ENCODE measurements around the gene CD96. TPM values are rescaled to one million over a fixed set of nuclear protein-coding genes. Genes with fewer than 3 reads are reported as not detected.

CD96 gene
- total RNA-seq, 1 donor from 2014 or later: not detected

DNA sequence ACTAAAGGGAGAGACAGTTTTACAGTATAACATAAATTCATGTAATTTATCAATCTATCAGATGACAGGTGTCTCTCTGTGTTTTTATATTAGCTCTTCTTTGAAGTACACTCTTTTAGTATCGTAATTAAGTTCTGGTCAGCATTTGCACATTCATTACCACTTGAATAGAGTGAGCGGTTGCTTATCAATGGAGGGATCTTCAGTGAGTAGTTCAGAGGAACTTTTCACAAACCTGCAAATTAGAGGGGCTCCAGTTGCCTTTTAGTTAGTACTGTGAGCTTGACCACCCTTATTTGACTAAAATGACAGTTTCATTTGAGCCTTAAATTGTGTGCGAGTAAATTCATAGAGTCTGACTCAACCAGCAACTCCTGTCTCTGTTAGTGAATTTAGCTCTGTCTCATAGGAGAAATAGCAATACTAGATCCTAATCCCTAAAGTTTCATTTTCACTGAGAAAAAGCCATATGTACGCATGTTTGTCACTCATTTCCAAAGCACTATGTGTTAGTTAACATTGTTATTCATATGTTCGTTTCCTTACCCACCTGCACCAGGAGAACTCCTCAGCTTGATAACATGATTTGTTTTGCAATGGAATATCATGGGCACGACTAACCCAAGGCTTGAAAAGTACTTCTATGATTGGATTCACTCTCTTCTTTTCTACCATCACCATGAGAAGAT lies 110.6 kb downstream of the CD96 start:
- Mint-ChIP-seq H3K9me3 (ENCODE audit: unreplicated experiment) (no peaks in the 10 kb centered on the region), H3K4me1 (ENCODE audit: unreplicated experiment) (no peaks in the 10 kb centered on the region), H3K27me3 (ENCODE audit: unreplicated experiment) (peaks cover 28% of the 10 kb centered on the region), H3K36me3 (ENCODE audit: unreplicated experiment) (no peaks in the 10 kb centered on the region), H3K4me3 (ENCODE audit: unreplicated experiment) (no peak overlapping the region), H3K27ac (ENCODE audit: unreplicated experiment) (no peak overlapping the region)
- TF ChIP-seq, protein P1, sequence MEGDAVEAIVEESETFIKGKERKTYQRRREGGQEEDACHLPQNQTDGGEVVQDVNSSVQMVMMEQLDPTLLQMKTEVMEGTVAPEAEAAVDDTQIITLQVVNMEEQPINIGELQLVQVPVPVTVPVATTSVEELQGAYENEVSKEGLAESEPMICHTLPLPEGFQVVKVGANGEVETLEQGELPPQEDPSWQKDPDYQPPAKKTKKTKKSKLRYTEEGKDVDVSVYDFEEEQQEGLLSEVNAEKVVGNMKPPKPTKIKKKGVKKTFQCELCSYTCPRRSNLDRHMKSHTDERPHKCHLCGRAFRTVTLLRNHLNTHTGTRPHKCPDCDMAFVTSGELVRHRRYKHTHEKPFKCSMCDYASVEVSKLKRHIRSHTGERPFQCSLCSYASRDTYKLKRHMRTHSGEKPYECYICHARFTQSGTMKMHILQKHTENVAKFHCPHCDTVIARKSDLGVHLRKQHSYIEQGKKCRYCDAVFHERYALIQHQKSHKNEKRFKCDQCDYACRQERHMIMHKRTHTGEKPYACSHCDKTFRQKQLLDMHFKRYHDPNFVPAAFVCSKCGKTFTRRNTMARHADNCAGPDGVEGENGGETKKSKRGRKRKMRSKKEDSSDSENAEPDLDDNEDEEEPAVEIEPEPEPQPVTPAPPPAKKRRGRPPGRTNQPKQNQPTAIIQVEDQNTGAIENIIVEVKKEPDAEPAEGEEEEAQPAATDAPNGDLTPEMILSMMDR (IDR thresholded peaks at IDR 0.05): no peak
- no peak for DNase-seq (ENCODE audit: extremely low spot score, unreplicated experiment)

DNA sequence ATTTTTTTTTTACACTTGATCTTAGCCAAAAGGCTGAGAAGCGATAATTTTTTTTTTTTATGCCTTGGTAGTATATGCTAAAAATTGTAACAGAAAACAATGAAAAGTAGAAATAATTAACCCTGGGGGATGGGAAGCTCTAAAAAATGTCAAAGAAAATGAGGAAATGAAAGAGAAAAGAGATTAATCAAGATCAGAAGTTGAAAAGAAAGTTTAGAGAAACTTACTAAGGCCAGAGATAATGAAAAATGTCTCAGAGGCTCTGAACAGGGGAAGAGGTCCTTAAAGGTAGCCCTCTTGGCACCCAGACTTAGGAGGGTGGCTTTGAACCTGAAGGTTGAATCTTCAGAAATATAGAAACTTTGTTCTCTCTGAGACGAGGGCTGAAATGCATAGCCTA lies 111.8 kb downstream of the CD96 start:
- Mint-ChIP-seq H3K4me3 (ENCODE audit: unreplicated experiment) (no peak overlapping the region), H3K9me3 (ENCODE audit: unreplicated experiment) (no peaks in the 10 kb centered on the region), H3K4me1 (ENCODE audit: unreplicated experiment) (no peaks in the 10 kb centered on the region), H3K27ac (ENCODE audit: unreplicated experiment) (no peak overlapping the region), H3K27me3 (ENCODE audit: unreplicated experiment) (peaks cover 36% of the 10 kb centered on the region), H3K36me3 (ENCODE audit: unreplicated experiment) (no peaks in the 10 kb centered on the region)
- DNase-seq (ENCODE audit: extremely low spot score, unreplicated experiment): no peak
- TF ChIP-seq, protein P1 (IDR thresholded peaks at IDR 0.05): no peak

DNA sequence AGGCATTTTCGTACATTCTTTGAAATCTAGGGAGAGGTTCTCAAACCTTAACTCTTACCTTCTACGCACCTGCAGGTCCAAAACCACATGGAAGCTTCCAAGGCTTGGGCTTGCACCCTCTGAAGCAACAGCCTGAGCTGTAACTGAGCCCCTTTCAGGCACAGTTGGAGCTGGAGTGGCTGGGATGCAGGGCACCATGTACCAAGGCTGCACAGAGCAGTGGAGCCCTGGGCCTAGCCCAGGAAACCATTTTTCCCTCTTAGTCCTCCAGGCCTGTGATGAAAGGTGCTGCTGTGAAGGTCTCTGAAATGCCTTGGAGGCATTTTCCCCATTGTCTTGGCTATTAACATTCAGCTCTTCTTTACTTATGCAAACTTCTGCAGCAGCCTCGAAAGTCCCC lies 120.0 kb downstream of the CD96 start:
- H3K27me3 Mint-ChIP-seq (ENCODE audit: unreplicated experiment): peaks cover 26% of the 10 kb centered on the region
- no peak overlapping the region for H3K27ac Mint-ChIP-seq (ENCODE audit: unreplicated experiment)
- peaks cover 8% of the 10 kb centered on the region for H3K4me1 Mint-ChIP-seq (ENCODE audit: unreplicated experiment)
- H3K9me3 Mint-ChIP-seq (ENCODE audit: unreplicated experiment): peaks cover 5% of the 10 kb centered on the region
- H3K36me3 Mint-ChIP-seq (ENCODE audit: unreplicated experiment): no peaks in the 10 kb centered on the region
- TF ChIP-seq, protein P1 (IDR thresholded peaks at IDR 0.05): no peak
- no peak overlapping the region for H3K4me3 Mint-ChIP-seq (ENCODE audit: unreplicated experiment)
- no peak for DNase-seq (ENCODE audit: extremely low spot score, unreplicated experiment)

DNA sequence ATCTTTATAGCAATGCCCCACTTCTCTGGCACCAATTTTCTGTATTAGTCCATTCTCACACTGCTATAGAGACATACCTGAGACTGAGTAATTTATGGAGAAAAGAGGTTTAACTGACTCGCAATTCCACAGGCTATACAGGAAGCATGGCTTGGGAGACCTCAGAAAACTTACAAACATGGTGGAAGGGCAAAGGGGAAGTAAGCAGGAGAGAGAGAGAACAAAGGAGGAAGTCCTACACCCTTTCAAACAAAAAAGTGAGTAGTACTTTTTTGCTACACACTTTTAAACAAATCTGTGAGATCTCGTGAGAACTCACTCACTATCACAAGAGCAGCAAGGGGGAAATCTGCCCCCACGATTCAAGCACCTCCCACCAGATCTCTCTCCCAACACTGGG lies 120.9 kb downstream of the CD96 start:
- Mint-ChIP-seq H3K27me3 (ENCODE audit: unreplicated experiment) (peaks cover 20% of the 10 kb centered on the region), H3K36me3 (ENCODE audit: unreplicated experiment) (no peaks in the 10 kb centered on the region), H3K4me1 (ENCODE audit: unreplicated experiment) (peaks cover 9% of the 10 kb centered on the region), H3K27ac (ENCODE audit: unreplicated experiment) (no peak overlapping the region), H3K4me3 (ENCODE audit: unreplicated experiment) (no peak overlapping the region), H3K9me3 (ENCODE audit: unreplicated experiment) (peaks cover 5% of the 10 kb centered on the region)
- TF ChIP-seq, protein P1 (IDR thresholded peaks at IDR 0.05): no peak
- no peak for DNase-seq (ENCODE audit: extremely low spot score, unreplicated experiment)

DNA sequence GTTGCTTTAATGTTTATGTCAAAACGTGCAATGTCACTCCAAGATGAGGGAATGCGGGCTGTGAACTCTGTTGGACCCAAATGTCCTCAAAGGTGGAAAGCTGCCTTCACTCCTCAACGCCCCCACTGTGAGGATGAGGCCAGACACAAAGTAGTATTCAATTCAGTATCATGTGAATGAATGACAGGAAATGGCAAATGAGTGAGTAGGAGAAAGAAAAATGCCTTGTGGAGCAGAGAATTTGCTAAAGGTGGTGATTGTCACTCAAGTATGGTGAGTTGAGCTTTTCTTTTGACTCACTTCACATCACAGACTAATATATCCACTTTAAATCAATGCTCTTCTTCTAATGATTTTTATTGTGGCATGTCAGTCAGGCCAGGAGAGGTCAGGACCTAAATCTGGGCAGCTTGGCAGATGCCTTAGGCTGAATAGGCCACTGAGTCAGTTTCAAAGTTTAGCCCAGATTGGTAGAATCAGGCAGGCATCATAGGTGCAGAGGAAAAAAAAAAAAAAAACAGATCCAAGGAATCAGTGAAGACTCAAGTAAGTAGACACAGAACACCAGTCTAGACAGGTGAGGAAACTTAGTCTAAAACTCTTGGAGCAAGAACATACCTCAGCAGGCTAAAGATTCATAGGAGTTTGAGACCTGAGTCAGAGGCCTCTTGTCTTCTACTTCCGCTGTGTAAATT lies 124.2 kb downstream of the CD96 start:
- Mint-ChIP-seq H3K4me1 (ENCODE audit: unreplicated experiment) (peaks cover 30% of the 10 kb centered on the region), H3K36me3 (ENCODE audit: unreplicated experiment) (no peaks in the 10 kb centered on the region), H3K27me3 (ENCODE audit: unreplicated experiment) (no peaks in the 10 kb centered on the region), H3K9me3 (ENCODE audit: unreplicated experiment) (peaks cover 5% of the 10 kb centered on the region), H3K27ac (ENCODE audit: unreplicated experiment) (no peak overlapping the region), H3K4me3 (ENCODE audit: unreplicated experiment) (no peak overlapping the region)
- TF ChIP-seq, protein P1 (IDR thresholded peaks at IDR 0.05): no peak
- DNase-seq (ENCODE audit: extremely low spot score, unreplicated experiment): no peak
